SK-N-SH treated with all-trans-retinoic acid at 6 μM for 48 hours (cell line): ENCODE measurements around the gene B3GALT6.

Experiments
- ARNTL ChIP-seq: fragments of 450-650 bp; formaldehyde crosslinking; IDR thresholded peaks from 2 replicates; pipeline ENCODE4 v1.5.0; 2020; ENCODE audit warnings: low read depth, mild to moderate bottlenecking, moderate library complexity, borderline replicate concordance
- BACH2 ChIP-seq: fragments of 250-450 bp; sonication (Bioruptor Pico); IDR thresholded peaks from 2 replicates; pipeline ENCODE4 v1.9.0; 2021; ENCODE audit warnings: mild to moderate bottlenecking, borderline replicate concordance
- CSDC2 ChIP-seq: fragments of 250-450 bp; sonication (Bioruptor Pico); IDR thresholded peaks from 2 replicates; pipeline ENCODE4 v1.5.0; 2020; ENCODE audit warnings: mild to moderate bottlenecking, moderate library complexity
- PATZ1 ChIP-seq: fragments of 250-450 bp; sonication (Bioruptor Pico); IDR thresholded peaks from 2 replicates; pipeline ENCODE4 v1.8.0; 2020; ENCODE audit warnings: mild to moderate bottlenecking, moderate library complexity, borderline replicate concordance
- ZFP3 ChIP-seq: fragments of 250-450 bp; sonication (Bioruptor Pico); IDR thresholded peaks from 2 replicates; pipeline ENCODE4 v1.5.0; 2020; ENCODE audit warnings: mild to moderate bottlenecking, moderate library complexity
- ZNF565 ChIP-seq: fragments of 450-650 bp; formaldehyde crosslinking; conservative IDR thresholded peaks from 2 replicates; pipeline ENCODE4 v1.5.0; 2020; ENCODE audit warnings: low read depth, mild to moderate bottlenecking, moderate library complexity
- ZNF70 ChIP-seq: fragments of 450-650 bp; formaldehyde crosslinking; IDR thresholded peaks from 2 replicates; pipeline ENCODE4 v1.5.0; 2020; ENCODE audit warnings: mild to moderate bottlenecking, moderate library complexity
- ZNF8 ChIP-seq: fragments of 450-650 bp; formaldehyde crosslinking; IDR thresholded peaks from 2 replicates; pipeline ENCODE4 v1.5.0; 2020; ENCODE audit warnings: mild to moderate bottlenecking, moderate library complexity

DNA sequence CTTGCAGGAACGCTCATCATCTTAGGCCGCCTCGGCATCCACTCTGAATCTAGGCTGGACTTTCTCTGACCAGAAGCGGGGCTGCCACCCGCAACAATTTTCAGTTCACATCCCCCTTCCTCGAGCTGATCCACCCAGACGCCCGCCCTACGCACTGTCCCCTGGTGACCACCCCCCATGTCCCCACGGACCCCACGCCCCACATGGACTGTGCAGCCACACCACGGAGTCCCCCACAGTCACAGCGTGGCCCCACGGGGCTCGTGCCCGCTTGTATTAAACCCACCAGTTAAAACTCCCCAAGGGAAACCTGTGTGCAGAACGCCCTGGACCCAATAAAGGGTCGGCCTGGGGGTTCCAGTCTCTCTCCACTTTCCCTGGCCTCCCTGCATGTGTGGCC is 27.5 kb downstream of the B3GALT6 start:
- TF ChIP-seq ZNF70 (no peak), ZNF8 (no peak), BACH2 (CRISPR knock-in tag) (no peak), ZNF565 (CRISPR knock-in tag) (no peak), ZFP3 (CRISPR knock-in tag) (no peak), ARNTL (CRISPR knock-in tag) (no peak), PATZ1 (CRISPR knock-in tag) (no peak), CSDC2 (CRISPR knock-in tag) (no peak)
